Endothelial cell of umbilical vein (primary cell): Measurements from ENCODE around the gene EFNB3. TPM values are rescaled to one million over a fixed set of nuclear protein-coding genes. Genes with fewer than 3 reads are reported as not detected.

ENCODE experiments used
- BruUV-seq: library from RNA; stranded (reverse); fragments of 400-500 nt; replicated peaks from 2 replicates; lab custom pipeline; 2021; lab: Mats Ljungman, UMichigan
- CTCF ChIA-PET: fragments of 300-600, 350-600 bp; sonication (Branson Sonifier 250); formaldehyde crosslinking; loops from one replicate; lab custom pipeline; 2021; ENCODE audit warnings: antibody characterized with exemption, inconsistent platforms; lab: Charles Lee
- POLR2A ChIA-PET: fragments of 300-600, 350-600 bp; sonication (Branson Sonifier 250); formaldehyde crosslinking; loops from one replicate; lab custom pipeline; 2021; ENCODE audit warnings: antibody characterized with exemption, inconsistent platforms; lab: Charles Lee
- DNase-seq: peaks from one replicate; pipeline ENCODE4 v3.0.0-alpha.2; 2011; ENCODE audit warnings: low read depth, low spot score
- FAIRE-seq: peaks from 2 replicates; lab custom pipeline; 2011; peaks lifted over from hg19 to GRCh38; lab: Jason Lieb, UNC
- H2AFZ ChIP-seq: 2 replicates; pipeline ENCODE4 v1.6.0; 2012; ENCODE audit warnings: low read depth, low read length, control low read depth, inconsistent platforms
- H3K27ac ChIP-seq: 2 replicates; pipeline ENCODE4 v1.5.1; 2011; ENCODE audit warnings: low read depth, mild to moderate bottlenecking, control low read depth, low read length, moderate library complexity; ENCODE audit not compliant: insufficient read depth
- H3K27me3 ChIP-seq, 2 experiments: 2 replicates each; pipeline versions ENCODE4 v1.6.0 to v1.6.1; 2011; ENCODE audit warnings: low read length in 2 of 2, mixed read lengths in 1 of 2; ENCODE audit not compliant: control insufficient read depth in 2 of 2, insufficient read depth in 2 of 2
- H3K36me3 ChIP-seq, 2 experiments: 2 replicates in 1 of 2; 3 replicates in 1 of 2; pipeline ENCODE4 v1.5.1; 2011; ENCODE audit warnings: low read length in 2 of 2, mild to moderate bottlenecking in 1 of 2, moderate library complexity in 1 of 2; ENCODE audit not compliant: control insufficient read depth in 2 of 2, insufficient read depth in 2 of 2; ENCODE audit errors: extremely low read depth in 1 of 2
- H3K4me1 ChIP-seq: 3 replicates; pipeline ENCODE4 v1.5.1; 2011; ENCODE audit warnings: mild to moderate bottlenecking, low read length; ENCODE audit not compliant: control insufficient read depth, insufficient read depth; ENCODE audit errors: extremely low read depth
- H3K4me2 ChIP-seq: 2 replicates; pipeline ENCODE4 v1.6.1; 2011; ENCODE audit warnings: low read length, control low read depth, mixed read lengths; ENCODE audit not compliant: insufficient read depth
- H3K4me3 ChIP-seq, 3 experiments: fragments of 200-600 bp in 1 of 3; sonication (generic), shearing (Covaris generic) in 1 of 3; replicated peaks in 1 of 3; 2 replicates each; pipeline ENCODE4 v1.5.1; 2011 to 2016; ENCODE audit warnings: control low read depth in 3 of 3, low read length in 3 of 3, mild to moderate bottlenecking in 2 of 3, inconsistent platforms in 1 of 3, low read depth in 1 of 3, moderate library complexity in 1 of 3; ENCODE audit not compliant: insufficient read depth in 1 of 3
- H3K79me2 ChIP-seq: 2 replicates; pipeline ENCODE4 v1.6.0; 2012; ENCODE audit warnings: low read length, inconsistent platforms; ENCODE audit not compliant: control insufficient read depth, insufficient read depth
- H3K9ac ChIP-seq: replicated peaks from 2 replicates; pipeline ENCODE3; 2011; ENCODE audit warnings: low read length, control low read depth; ENCODE audit not compliant: insufficient read depth; ENCODE audit errors: extremely low read depth
- H3K9me1 ChIP-seq: replicated peaks from 3 replicates; pipeline ENCODE4 v1.6.0; 2011; ENCODE audit warnings: mild to moderate bottlenecking, low read length; ENCODE audit not compliant: control insufficient read depth, insufficient read depth; ENCODE audit errors: extremely low read depth
- H3K9me3 ChIP-seq: replicated peaks from 2 replicates; pipeline ENCODE4 v1.5.1; 2012; ENCODE audit warnings: low read length, inconsistent platforms; ENCODE audit not compliant: control insufficient read depth, insufficient read depth
- H4K20me1 ChIP-seq: replicated peaks from 2 replicates; pipeline ENCODE3; 2011; ENCODE audit warnings: mild to moderate bottlenecking, low read length; ENCODE audit not compliant: control insufficient read depth, insufficient read depth; ENCODE audit errors: extremely low read depth
- CTCF ChIP-seq, 2 donors: IDR thresholded peaks; 1 replicate in 1 of 2; 2 replicates in 1 of 2; pipeline ENCODE4 v1.5.1; 2011; ENCODE audit warnings: low read length in 2 of 2, mild to moderate bottlenecking in 2 of 2, moderate library complexity in 2 of 2, control low read depth in 1 of 2, inconsistent platforms in 1 of 2, low read depth in 1 of 2; ENCODE audit not compliant: insufficient read depth in 1 of 2; ENCODE audit errors: extremely low read depth in 1 of 2
- EZH2 ChIP-seq: IDR thresholded peaks from 2 replicates; pipeline ENCODE4 v1.6.1; 2012; ENCODE audit warnings: borderline replicate concordance, low read depth, mild to moderate bottlenecking, moderate library complexity, low read length, inconsistent platforms; ENCODE audit not compliant: severe bottlenecking
- FOS ChIP-seq: IDR thresholded peaks from 2 replicates; pipeline ENCODE4 v1.6.1; 2011; ENCODE audit warnings: mild to moderate bottlenecking, low read length, moderate library complexity, borderline replicate concordance; ENCODE audit not compliant: insufficient read depth
- GATA2 ChIP-seq: IDR thresholded peaks from 2 replicates; pipeline ENCODE4 v1.7.0; 2011; ENCODE audit warnings: low read depth, mild to moderate bottlenecking, moderate library complexity, mixed read lengths, low read length; ENCODE audit not compliant: insufficient read length, insufficient read depth
- JUN ChIP-seq: IDR thresholded peaks from 2 replicates; pipeline ENCODE4 v1.6.1; 2011; ENCODE audit warnings: borderline replicate concordance, low read depth; ENCODE audit not compliant: insufficient read length, insufficient read depth
- MYC ChIP-seq: IDR thresholded peaks from one replicate; pipeline ENCODE4 v1.6.1; 2011; ENCODE audit warnings: mild to moderate bottlenecking, low read depth, low read length
- POLR2A ChIP-seq: IDR thresholded peaks from 2 replicates; pipeline ENCODE4 v1.6.1; 2012; ENCODE audit warnings: low read depth, mild to moderate bottlenecking, control low read depth, low read length
- POLR2AphosphoS5 ChIP-seq: IDR thresholded peaks from 2 replicates; pipeline ENCODE4 v1.6.1; 2012; ENCODE audit warnings: low read depth, mild to moderate bottlenecking, control low read depth, low read length, moderate library complexity; ENCODE audit not compliant: insufficient read depth
- dilution Hi-C: fragments of 300-500 bp; cut with MboI; formaldehyde crosslinking; loops from one replicate; pipeline ENCODE4 v1.15.0; 2019; ENCODE audit warnings: low sequenced_read_pairs; ENCODE audit not compliant: extremely low pct_ligation_motif_present
- intact Hi-C: fragments of 100-400 bp; cut with micrococcal nuclease; formaldehyde crosslinking; loops from one replicate; pipeline ENCODE4 v1.10.0; 2022
- polyA plus RNA-seq, 4 experiments: library from polyadenylated mRNA; depleted of rRNA in 3 of 4; stranded (reverse) in 3 of 4; unstranded in 1 of 4; fragments of >200 nt; gene quantifications; 2 replicates each; pipeline versions ENCODE4 v1.2.1 to v1.2.3, GENCODE V29; 2011 to 2012; ENCODE audit warnings: missing spikeins in 1 of 4
- total RNA-seq: library from RNA; stranded (reverse); gene quantifications from 2 replicates; pipeline ENCODE4 v1.2.3, GENCODE V29; 2021
- TF ChIP-seq, protein P1 (sequence below): IDR thresholded peaks from 2 replicates; pipeline ENCODE4 v1.6.1; 2011; ENCODE audit not compliant: insufficient read depth, insufficient read length

EFNB3 gene
- total and polyA plus RNA-seq, 2 donors (not counting 3 experiments of a cell fraction or from before 2014, with no cell fraction given): 1.1 to 2.9 TPM

GRCh38 chr17:7687908-7688807, 16.8 kb upstream of the EFNB3 start, which contains the start of gene WRAP53:
TSS of gene WRAP53 (plus strand) at chr17:7688477. CDS start at chr17:7688649, 172 bp downstream.
- H3K9ac ChIP-seq: peak within 1 kb of the TSS; percentile 99
- DNase-seq (peak; percentile 99), FAIRE-seq (peak; percentile 99)
- intact Hi-C loops (loop anchor here (1.0 to 10.0 kb wide), 11 partner anchors 29 to 336 kb away; partner anchors contain the start of genes CHD3, DNAH2, FGF11 and KCTD11), dilution Hi-C loops (no loop called here)
- peaks cover 0 to 2% of the 10 kb centered on the region in 2 experiments for H3K36me3 ChIP-seq
- H4K20me1 ChIP-seq: no peaks in the 10 kb centered on the region
- TF ChIP-seq GATA2 (no peak), POLR2A (peak; percentile 70), CTCF (IDR thresholded peaks at IDR 0.05; ENCODE audit: extremely low read depth in 1 of 2, insufficient read depth in 1 of 2, low read depth in 1 of 2, low read length in 2 of 2) (peak; percentile 97 to 99), POLR2AphosphoS5 (peak; percentile 80), JUN (no peak), FOS (no peak), MYC (no peak), EZH2 (no peak)
- TF ChIP-seq, protein P1, sequence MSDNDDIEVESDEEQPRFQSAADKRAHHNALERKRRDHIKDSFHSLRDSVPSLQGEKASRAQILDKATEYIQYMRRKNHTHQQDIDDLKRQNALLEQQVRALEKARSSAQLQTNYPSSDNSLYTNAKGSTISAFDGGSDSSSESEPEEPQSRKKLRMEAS: no peak
- ChIA-PET CTCF (interaction anchor here (0.7 to 4.4 kb wide), 40 partner anchors 11 to 386 kb away, joined by 3 to 97 read pairs (median 4); partner anchors contain the start of genes ATP1B2, CD68, DNAH2 and EFNB3), POLR2A (interaction anchor here (0.6 to 2.4 kb wide), 8 partner anchors 13 to 627 kb away, joined by 3 to 9 read pairs (median 5); partner anchors contain the start of genes ATP1B2, CD68, FXR2 and MPDU1)
- peak within 1 kb of the TSS; percentile 75 to 96 (median 79) for H3K4me3 ChIP-seq
- peaks cover 26% of the 10 kb centered on the region for H3K4me1 ChIP-seq
- H3K27me3 ChIP-seq: no peaks in the 10 kb centered on the region
- peak within 1 kb of the TSS; percentile 98 for H3K4me2 ChIP-seq
- H3K79me2 ChIP-seq: peaks cover 45% of the 10 kb centered on the region
- H3K27ac ChIP-seq: peak within 1 kb of the TSS; percentile 93
- no peaks in the 10 kb centered on the region for H3K9me1 ChIP-seq
- no TSS peak for BruUV-seq
- no peaks in the 10 kb centered on the region for H3K9me3 ChIP-seq
- H2AFZ ChIP-seq: peak within 1 kb of the TSS; percentile 89
